ENCODE data around the gene LYPD4.
A peak's percentile ranks its signal among the peaks of the same experiment; 100 is the strongest.

LYPD4 gene

GRCh38 chr19:41872775-41873647 is 28.5 kb upstream of the LYPD4 start:
- DNase-seq (ENCODE audit: low read depth): peak; percentile 46

GRCh38 chr19:41872384-41872774 is 27.9 kb upstream of the LYPD4 start:
- DNase-seq (ENCODE audit: low read depth): no peak

- DNase-seq (ENCODE audit: low read depth): peak; percentile 41
Observed at GRCh38 chr19:41871573-41872383, 27.3 kb upstream of the LYPD4 start.

- no peak for DNase-seq (ENCODE audit: low read depth)
Observed at GRCh38 chr19:41870401-41870873, 26.0 kb upstream of the LYPD4 start.

- DNase-seq (ENCODE audit: low read depth): no peak
Observed at GRCh38 chr19:41869374-41869955, 25.0 kb upstream of the LYPD4 start.

- no peak for DNase-seq (ENCODE audit: low read depth)
Observed at GRCh38 chr19:41868989-41869300, 24.5 kb upstream of the LYPD4 start.

GRCh38 chr19:41868120-41868988 is 23.9 kb upstream of the LYPD4 start:
- no peak for DNase-seq (ENCODE audit: low read depth)

- no peak for DNase-seq (ENCODE audit: low read depth)
Observed at GRCh38 chr19:41866284-41866683, 21.8 kb upstream of the LYPD4 start.

- DNase-seq (ENCODE audit: low read depth): no peak
Observed at GRCh38 chr19:41864374-41864773, 19.9 kb upstream of the LYPD4 start.

- no peak for DNase-seq (ENCODE audit: low read depth)
Observed at GRCh38 chr19:41863209-41863931, 18.9 kb upstream of the LYPD4 start.

- no peak for DNase-seq (ENCODE audit: low read depth)
Observed at GRCh38 chr19:41862445-41862986, 18.0 kb upstream of the LYPD4 start.

- no peak for DNase-seq (ENCODE audit: low read depth)
Observed at GRCh38 chr19:41861846-41862245, 17.4 kb upstream of the LYPD4 start.

GRCh38 chr19:41861116-41861768 is 16.8 kb upstream of the LYPD4 start:
- no peak for DNase-seq (ENCODE audit: low read depth)

- DNase-seq (ENCODE audit: low read depth): no peak
Observed at GRCh38 chr19:41860419-41861115, 16.1 kb upstream of the LYPD4 start.

- peak; percentile 95 for DNase-seq (ENCODE audit: low read depth)
Observed at GRCh38 chr19:41859618-41860418, 15.3 kb upstream of the LYPD4 start, which contains the start of gene RPS19. TSS of gene RPS19 (plus strand) at chr19:41860255. CDS start at chr19:41860775, 520 bp downstream.

GRCh38 chr19:41859213-41859617 is 14.7 kb upstream of the LYPD4 start:
- no peak for DNase-seq (ENCODE audit: low read depth)

- no peak for DNase-seq (ENCODE audit: low read depth)
Observed at GRCh38 chr19:41853768-41854167, 9.3 kb upstream of the LYPD4 start.

- DNase-seq (ENCODE audit: low read depth): no peak
Observed at GRCh38 chr19:41853344-41853743, 8.9 kb upstream of the LYPD4 start.

- no peak for DNase-seq (ENCODE audit: low read depth)
Observed at GRCh38 chr19:41851456-41851855, 7.0 kb upstream of the LYPD4 start.

All from stimulated activated CD8-positive, alpha-beta memory T cell treated with anti-CD3 and anti-CD28 coated beads, Interleukin-4, amount 100 ng/mL, for 24 hours (primary cell).